NCI-H1694 treated with DMSO at 0.1 percent for 48 hours (cell line): ENCODE results near the gene SCG3.

Source experiments
- DNase-seq: peaks from one replicate; lab custom pipeline; 2025; lab: John Stamatoyannopoulos, UW

SCG3 gene

DNA sequence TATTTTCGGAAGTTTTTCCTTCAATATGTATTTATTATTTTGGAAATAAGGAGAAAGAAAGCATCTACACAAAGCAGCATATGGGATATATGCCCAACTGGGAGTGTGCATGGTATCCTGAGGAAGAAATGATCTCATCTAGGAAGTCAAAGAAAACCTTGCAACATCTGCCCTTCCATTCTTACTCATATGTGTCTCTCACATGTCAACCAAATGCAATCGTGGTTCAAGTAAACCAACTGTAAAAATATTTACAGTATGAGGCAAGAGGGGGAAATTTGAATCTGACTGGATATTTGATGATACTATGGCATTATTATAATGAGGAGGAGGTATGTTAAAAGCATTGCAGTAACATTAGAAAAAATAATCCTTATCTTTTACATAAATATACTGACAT lies 3.2 kb upstream of the SCG3 start:
- no peak for DNase-seq

DNA sequence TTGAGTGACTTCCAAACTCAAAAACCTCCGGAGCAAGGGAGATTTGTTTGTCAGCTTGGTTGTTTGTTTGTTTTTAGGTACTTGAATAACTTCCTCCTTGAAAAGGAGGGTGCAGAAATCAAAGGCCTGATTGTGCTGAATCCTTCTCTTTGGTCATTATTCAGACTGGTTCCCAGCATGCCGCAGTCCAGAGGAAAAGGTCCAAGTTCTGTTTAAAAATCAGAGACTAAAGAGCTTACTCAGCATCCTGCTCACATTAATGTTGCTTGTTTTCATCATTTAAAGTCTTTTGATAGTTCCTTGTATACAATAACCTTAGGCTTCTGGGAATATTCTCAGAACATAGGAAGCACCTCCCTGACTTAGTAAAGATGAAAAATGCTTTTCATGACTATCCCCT lies 982 bp upstream of the SCG3 start:
- no peak for DNase-seq

DNA sequence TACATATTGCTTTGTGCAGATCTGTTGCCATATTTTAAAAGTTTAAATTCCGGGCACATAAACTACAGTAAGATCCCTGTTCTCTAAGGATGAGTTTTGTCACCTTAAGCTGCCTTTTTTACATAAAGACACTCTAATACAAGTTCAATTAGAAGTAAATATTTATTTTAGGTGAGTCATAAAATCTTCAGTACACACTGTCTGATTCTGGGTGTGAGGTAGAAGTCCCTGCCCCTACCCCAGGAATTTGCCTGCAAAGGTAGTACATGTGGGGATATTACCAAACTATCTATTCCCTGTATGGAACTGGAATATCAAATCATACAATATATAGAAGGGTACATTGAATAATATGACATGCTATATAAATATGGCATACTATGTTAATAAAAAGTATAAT lies 6.3 kb downstream of the SCG3 start:
- DNase-seq: no peak

DNA sequence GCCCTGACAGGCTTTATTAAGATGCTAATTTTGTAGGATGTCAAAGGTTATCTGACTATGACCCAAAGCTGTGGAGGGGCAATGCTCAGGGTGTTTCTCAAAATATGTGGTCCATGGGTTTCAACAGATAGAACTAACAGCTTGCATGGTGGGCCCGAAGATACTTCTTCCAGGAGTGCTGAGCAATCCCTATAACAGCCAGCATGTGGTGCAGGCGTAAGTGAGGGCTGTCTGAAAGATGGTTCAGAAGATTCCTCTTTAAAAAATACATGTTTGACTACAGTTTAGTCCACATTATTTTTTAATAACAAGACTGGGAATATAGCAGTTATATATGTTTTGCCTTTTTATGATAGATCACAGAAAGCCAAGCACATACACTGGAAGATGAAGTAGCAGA lies 7.6 kb downstream of the SCG3 start:
- DNase-seq: no peak

DNA sequence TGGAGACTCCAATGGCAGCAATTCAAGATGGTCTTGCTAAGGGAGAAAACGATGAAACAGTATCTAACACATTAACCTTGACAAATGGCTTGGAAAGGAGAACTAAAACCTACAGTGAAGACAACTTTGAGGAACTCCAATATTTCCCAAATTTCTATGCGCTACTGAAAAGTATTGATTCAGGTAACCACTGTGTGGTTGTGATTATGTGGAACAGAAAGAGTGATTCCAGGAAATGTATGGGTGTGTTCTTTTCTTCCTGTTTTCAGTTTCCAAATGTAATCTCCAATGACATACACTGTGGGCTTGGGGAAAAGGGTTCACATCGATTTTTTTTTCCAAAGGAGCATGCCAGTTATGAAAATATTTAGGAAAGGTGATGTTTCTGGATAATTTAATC lies 10.9 kb downstream of the SCG3 start:
- no peak for DNase-seq

DNA sequence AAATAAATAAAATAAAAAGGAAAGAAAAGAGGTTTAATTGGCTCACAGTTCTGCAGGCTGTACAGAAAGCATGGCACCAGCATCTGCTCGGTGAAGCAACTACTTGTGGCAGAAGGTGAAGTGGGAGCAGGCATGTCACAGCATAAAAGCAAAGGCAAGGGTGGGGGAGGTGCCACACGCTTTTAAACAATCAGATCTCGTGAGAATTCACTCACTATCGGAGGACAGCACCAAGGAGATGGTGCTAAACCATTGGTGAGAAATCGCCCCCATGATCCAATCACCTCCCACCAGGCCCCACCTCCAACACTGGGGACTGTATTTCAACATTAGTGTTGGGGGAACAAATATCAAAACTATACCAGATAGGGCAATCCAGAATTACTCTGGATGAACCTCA lies 15.3 kb downstream of the SCG3 start:
- no peak for DNase-seq

DNA sequence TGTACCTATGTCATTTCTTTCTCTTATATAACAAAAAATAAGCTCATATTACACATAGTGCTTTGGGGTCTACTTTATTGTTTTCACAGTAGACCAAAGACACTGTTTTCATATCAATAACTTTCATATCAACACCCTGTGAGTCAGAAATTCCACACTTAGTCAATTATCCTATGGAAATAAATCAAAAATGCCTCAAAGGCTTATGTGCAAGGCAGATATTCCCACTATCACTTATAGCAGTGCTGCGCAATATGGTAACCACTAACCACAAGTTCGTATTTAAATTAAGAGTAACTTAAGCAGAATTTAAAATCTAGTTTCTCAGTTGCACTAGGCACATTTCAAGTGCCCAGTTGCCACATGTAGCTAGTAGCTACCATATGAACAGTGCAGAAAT lies 15.9 kb downstream of the SCG3 start:
- DNase-seq: no peak

DNA sequence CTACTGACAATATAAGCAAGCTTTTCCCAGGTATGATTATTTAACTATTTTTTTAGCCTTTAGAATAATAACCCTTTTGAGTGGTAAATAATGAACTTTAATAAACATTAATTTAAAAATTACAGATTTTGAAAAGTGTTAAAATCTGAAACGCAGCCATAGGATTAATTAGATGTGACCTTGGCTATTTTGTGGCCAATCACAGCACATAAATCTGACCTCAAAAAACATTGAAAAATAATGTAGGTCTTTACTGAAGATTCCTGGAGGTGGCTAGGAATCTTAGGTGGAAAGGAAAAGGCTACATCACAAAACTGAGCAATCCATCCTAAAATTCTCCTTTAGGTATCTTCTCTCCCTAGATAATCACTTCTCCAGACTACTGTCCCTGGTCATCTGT lies 18.1 kb downstream of the SCG3 start:
- no peak for DNase-seq

DNA sequence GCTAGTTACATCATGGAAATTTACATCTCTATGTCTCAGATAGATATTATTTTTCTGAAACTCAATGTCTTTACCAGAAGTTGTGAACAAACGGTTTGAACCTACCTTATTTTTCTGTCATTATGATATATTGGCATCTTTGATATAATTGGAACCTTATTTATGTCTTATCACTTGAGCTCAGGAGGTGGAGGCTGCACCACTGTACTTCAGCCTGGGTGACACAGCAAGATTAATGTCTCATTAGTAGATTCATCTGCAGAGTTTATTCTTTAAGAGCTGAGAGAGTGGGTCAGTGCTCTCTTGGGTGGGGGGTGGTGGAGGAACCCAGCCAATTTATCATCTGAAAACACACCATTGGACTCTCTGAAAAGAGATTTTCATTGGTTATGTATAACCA lies 21.4 kb downstream of the SCG3 start:
- DNase-seq: no peak

DNA sequence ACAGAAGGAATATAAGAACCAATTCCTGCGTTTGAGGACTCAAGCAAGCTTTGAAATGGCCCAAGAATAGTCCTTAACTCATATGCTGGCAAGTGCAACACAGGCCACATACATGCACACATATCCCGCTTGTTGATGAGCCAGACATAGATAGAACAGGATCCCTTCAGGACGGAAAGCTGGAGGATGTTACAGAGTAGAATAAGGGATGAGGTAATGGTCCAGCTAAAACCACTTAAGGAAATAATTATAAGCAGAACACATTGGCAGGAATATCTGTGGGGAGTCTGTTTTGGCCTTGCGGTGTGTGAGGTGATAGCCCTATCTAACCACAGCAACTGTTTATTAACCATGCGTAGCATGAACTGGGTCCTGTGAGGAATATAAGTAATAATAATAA lies 25.0 kb downstream of the SCG3 start:
- DNase-seq: no peak

DNA sequence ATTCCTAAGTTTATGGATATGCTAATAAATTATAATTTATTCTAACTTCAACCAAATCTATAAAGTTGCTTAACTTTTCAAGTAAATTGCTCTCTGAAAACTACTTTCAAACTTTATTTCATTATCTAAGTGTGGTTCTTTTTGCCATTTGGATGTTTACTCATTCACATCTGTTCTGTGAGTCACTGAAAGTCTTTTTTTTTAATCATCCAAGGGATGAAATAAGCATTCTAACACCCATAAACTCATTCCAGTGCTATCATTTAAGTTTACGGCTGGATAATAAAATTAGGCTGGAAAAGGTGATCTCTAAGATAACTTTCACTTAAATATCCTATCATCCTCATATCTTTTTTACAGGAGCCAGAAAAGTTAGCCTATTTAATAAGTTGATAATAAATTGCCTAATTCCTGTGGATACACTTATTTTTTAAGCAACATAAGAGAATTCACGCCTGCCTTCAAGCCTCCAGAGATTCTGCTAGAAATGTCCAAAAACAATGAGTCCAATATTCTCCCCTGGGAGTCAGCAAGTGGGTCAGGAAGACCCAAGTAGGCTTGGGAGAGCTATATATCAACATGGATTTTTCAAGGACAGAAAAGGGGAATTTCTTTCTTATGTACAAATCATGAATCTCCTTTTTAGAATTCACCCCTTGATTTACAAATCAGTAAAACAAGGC lies 25.8 kb downstream of the SCG3 start:
- DNase-seq: no peak

DNA sequence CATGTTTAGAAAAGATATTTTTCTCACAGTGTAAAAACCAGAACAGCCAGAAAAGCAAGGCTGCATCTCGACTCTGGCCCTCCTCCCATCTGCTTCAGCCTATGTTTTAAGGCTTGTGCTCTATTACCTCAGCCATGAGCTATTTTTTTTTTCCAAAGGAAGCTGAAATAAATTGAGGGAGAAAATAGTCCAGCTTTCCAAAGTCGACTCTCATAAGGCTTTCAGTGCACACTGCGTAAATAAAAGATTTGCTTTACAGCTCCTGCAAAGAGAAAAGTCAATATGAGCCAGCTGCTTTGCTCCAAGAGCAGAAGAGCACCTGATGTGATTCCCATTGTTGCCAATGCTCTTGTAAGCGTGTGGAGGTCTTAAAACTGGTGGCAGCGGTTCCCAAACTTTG lies 26.7 kb downstream of the SCG3 start:
- peak; percentile 28 for DNase-seq

DNA sequence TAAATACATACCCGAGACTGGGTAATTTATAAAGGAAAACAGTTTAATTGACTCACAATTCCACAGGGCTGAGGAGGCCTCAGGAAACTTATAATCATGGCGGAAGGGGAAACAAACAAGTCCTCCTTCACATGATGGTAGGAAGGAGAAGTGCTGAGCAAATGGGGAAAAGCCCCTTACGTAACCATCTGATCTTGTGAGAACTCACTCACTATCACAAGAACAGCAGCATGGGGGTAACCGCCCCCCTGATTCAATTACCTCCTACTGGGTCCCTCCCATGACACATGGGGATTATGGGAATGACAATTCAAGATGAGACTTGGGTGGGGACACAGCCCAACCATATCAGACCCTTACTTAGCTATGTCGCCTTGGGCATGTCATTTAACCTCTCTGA lies 27.7 kb downstream of the SCG3 start:
- DNase-seq: no peak

DNA sequence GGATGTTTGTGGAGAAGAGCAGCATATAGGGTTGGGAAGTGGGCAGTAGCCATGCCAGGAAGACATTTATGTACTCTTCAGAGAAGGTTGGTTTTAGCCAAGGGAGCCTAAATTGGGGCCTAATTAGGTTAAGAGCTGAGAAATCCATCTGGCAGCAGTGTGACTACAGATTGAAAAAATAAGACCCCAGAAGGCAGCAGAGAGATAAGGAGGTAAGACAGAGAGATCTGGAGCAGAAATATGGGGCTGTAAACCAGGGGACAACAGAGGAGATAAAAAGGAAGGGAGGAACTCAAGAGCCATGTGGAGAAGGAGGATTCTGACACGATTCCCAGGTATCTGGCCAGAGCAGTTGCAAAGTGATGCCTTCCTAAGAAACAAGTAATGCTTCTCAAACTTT lies 32.9 kb downstream of the SCG3 start:
- DNase-seq: no peak

DNA sequence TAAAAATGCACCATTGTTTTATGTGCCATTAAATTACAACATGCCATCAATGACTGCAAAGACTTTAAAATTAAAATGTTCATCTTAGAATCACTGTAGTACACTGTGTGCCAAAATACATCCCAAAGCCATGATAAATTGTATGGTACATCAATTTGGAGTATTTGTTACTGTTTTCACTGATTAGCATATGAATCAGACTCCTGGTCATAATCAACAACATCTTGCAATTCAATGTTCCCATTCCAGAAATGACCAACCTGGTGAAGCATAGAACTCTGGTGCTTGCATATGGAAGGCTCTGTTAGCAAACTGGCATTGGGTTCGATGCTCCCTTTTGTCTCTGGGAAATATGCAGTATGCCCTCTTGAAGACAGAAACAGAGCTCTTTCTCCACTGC lies 33.6 kb downstream of the SCG3 start:
- no peak for DNase-seq

DNA sequence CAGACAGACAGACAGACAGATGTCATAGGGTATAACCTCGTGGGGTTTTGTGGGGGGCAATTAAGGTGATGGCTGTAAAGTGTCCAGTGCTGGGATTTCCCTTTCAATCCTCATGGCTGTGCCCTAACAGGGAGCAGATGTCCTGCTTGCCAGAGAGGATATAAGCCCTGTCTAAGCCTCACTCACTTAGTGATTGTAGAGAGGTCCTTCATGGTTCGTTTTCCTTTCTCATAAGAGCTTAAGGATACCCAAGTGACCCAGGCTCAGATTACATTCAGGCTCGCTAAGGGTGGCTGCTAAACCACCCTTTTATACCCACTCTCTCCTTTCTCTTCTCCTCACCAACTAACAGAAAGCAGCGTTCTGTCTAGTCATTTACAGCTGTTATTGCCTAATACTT lies 36.9 kb downstream of the SCG3 start:
- DNase-seq: no peak

DNA sequence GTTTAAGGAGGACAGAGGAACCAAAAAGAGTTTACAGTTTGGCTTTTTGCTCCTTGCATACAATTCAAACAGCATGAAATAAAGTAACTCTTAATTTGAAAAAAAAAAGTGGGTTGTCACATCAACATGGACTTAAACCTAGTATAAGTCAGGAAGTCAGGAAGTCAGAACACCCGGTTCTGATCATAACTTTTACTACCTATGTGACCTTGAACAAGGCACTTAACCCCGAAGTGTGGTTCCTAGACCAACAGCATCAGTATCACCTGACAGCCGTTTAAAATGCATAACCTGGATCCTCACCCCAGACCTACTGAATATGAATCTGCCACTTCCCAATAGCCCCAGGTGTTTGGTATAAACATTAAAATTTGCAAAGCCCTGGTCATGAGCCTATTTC lies 37.4 kb downstream of the SCG3 start:
- DNase-seq: no peak

DNA sequence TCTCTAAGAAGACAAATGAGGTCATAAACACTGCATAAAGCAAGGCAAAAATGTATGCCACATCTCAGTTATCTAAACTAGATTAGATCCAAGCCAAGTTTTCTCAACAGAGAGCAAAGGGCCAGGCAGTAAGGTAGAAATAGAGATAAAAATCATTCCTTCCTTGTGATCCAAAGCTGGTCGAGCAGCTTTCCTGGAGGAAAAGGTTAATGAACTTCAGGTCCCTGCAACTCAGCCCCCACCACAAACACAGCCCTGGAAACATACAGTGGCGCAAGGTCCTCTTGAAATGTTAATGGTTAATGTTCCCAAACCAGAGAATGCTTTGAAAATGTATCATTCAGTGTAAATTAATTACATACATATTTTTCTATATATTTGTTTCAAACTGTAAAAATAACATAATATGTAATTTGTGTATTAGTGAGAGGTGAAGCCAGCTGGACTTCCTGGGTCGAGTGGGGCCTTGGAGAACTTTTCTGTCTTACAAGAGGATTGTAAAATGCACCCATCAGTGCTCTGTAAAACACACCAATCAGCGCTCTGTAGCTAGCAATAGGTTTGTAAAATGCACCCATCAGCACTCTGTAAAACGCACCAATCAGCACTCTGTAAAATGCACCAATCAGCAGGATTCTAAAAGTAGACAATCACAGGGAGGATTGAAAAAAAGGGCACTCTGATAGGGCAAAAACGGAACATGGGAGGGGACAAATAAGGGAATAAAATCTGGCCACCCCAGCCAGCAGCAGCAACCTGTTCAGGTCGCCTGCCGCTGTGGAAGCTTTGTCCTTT lies 39.1 kb downstream of the SCG3 start:
- no peak for DNase-seq

DNA sequence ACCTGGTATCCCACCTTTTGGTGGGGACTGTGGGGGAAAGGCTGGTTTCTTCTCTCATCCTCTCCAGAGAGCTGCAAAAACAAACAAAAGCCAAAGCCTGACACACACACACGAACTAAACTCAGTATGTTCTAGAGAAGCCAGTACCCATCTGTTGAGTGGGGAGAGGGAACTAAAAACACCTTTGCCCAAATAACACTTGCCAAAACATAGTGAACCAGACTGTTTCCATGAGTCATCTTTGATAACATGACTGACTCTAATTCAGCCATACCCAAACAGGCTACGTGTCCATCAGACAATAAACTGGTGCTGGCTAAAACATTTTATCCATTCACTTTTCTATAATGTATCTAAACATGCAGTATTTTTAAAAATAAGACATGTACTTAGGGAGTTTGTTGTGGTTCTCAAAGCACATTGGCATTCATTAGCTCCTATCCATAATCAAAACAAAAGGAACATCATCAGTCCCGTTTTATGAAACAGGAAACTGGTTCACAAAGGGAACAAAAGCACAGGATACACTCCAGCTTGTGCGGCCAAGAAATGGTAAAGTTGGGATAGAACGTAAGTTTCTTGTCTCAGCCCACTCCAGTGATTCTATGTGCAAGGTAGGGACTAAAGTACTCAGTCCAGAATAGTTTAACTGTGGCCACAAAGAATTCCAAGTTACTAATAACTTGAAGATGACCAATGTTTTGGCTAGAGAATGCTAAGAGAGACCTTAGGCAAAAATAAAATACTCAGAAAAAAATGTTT lies 40.1 kb downstream of the SCG3 start:
- DNase-seq: no peak

DNA sequence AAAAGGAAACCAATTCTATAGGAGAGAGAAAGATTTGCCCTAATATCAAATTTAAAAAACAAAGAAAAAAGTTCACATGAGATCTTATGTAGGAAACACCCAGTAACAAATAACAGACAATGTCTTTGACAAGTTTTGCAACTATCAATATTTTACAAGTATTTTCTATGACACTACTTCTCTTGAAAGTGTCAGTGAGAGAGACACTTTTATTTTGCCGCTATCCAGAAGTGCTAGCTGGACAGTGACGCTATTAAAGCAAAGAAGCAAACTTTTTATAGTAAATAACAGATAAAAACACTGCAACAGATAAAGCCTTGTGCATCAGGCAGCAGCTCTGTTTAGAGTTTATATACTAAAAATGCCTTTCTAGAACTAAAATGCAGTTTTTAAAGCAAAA lies 42.9 kb downstream of the SCG3 start:
- DNase-seq: no peak

DNA sequence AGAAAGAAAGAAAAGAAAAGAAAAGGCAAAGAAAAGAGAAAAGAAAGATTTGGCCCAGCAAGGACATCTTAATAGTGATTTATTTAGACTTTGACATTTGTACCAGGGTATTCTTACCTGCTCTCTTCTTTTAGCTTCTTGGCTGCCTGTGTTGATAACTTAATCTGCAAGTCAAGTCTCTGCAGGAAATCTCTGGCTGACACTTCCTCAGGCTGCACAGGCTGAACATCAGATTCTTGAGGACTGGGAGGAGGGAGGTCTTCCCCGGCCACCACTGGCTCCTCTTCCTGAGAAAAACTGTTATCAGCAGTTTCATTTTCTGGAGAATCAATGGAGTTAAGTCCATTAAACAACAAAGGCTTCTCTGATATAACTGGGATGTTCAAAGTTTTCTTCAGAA lies 43.4 kb downstream of the SCG3 start:
- DNase-seq: no peak

DNA sequence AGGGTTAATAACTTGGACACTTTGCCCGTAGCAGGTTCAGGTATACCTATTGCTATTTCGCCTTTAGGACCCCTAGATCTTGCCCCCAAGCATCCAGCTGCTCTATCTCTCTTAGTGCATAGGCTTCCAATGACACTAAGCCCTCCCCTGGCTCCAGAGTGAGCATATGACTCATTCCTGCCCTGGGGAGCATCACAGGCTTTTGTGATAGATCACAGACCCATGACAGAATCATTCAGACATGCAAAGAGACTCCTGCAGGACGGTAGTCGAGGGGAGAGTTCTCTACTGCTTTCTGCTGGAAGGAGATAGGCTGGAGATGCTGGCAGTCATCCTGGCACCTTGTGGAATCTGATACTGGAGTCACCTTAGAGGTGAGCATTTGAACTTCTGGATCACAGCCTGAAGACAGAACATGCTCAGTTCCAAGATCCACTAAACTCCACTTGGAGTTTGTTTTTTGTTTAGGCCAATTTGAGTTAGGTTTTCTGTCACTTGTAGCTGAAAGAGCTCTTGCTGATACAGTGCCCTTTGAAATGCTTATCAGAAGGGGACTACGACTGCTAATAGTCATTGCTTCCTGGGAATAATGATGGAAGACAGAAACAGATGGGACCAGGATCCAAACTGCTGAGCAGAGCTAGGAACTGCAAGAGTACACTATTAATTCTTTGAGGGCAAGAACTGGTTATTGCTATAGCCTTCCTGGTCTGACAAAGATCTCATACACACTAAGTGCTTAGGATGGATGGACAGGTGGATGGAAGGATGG lies 45.2 kb downstream of the SCG3 start:
- peak; percentile 8 for DNase-seq
